Progenitor cell of endocrine pancreas (in vitro differentiated cells): Measurements from ENCODE around the gene LRSAM1. TPM values are rescaled to one million over a fixed set of nuclear protein-coding genes. Genes with fewer than 3 reads are reported as not detected.

ENCODE experiments used
- DNase-seq: peaks from one replicate; pipeline ENCODE4 v3.0.0; 2021; ENCODE audit warnings: low spot score; ENCODE audit not compliant: unreplicated experiment
- H3K27ac Mint-ChIP-seq: 2 replicates; pipeline ENCODE4 v1.8.0; 2021; ENCODE audit warnings: mild to moderate bottlenecking, moderate library complexity, mixed read lengths
- H3K27me3 Mint-ChIP-seq: 2 replicates; pipeline ENCODE4 v1.8.0; 2021; ENCODE audit warnings: mixed read lengths
- H3K36me3 Mint-ChIP-seq: 2 replicates; pipeline ENCODE4 v1.8.0; 2022; ENCODE audit warnings: mixed read lengths; ENCODE audit not compliant: insufficient read depth
- H3K4me1 Mint-ChIP-seq: 2 replicates; pipeline ENCODE4 v1.8.0; 2021; ENCODE audit warnings: low read depth, mixed read lengths
- H3K4me3 Mint-ChIP-seq: 2 replicates; pipeline ENCODE4 v1.8.0; 2021; ENCODE audit warnings: low read depth, mild to moderate bottlenecking, moderate library complexity, mixed read lengths
- H3K9me3 Mint-ChIP-seq: 2 replicates; pipeline ENCODE4 v1.8.0; 2021; ENCODE audit warnings: low read depth, mixed read lengths
- total RNA-seq: library from RNA; stranded (reverse); gene quantifications from 2 replicates; pipeline ENCODE4 v1.2.1, GENCODE V29; 2021
- TF ChIP-seq, protein P1 (sequence below): fragments of 200-600 bp; sonication (generic); IDR thresholded peaks from one replicate; pipeline ENCODE4 v1.5.0; 2021; ENCODE audit warnings: antibody characterized with exemption, mild to moderate bottlenecking; ENCODE audit not compliant: unreplicated experiment

LRSAM1 gene
- total RNA-seq, 1 donor from 2014 or later = 28.5 TPM

DNA sequence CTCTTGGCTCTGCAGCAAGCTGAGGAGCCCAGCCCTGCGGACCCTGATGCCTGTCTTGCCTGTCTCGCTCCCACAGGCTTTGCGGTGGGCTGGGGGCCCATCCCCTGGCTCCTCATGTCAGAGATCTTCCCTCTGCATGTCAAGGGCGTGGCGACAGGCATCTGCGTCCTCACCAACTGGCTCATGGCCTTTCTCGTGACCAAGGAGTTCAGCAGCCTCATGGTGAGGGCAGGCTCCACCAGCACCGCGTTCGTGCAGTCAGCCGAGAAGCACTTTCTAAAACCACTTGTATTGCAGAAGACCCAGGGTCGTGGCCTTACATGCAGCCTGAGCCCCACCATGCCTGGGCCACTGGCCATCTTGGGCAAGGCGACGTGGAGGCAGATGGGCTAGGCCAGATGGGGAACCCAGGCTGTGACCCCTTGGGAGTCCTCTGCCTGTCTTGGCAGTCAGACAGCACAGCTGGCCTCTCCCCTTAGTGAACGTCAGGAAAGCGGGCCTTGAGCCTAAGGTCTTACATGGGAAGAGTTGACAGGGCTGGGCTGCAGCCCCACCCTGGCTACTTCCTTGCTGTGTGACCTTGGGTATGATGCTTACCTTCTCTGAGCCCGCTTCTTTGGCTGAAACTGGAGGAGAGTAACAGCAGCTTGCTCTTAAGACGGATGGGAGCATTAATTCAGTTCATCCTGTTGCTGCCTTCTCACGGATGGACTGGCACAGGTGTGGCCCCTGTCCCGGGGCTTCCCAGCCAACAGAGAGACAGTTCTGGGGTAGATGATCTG, 45.8 kb upstream of the LRSAM1 start:
- Mint-ChIP-seq H3K27ac (no peak overlapping the region), H3K27me3 (no peaks in the 10 kb centered on the region), H3K4me1 (peaks cover 7% of the 10 kb centered on the region), H3K4me3 (no peak overlapping the region), H3K9me3 (no peaks in the 10 kb centered on the region), H3K36me3 (peaks cover 9% of the 10 kb centered on the region)
- TF ChIP-seq, protein P1, sequence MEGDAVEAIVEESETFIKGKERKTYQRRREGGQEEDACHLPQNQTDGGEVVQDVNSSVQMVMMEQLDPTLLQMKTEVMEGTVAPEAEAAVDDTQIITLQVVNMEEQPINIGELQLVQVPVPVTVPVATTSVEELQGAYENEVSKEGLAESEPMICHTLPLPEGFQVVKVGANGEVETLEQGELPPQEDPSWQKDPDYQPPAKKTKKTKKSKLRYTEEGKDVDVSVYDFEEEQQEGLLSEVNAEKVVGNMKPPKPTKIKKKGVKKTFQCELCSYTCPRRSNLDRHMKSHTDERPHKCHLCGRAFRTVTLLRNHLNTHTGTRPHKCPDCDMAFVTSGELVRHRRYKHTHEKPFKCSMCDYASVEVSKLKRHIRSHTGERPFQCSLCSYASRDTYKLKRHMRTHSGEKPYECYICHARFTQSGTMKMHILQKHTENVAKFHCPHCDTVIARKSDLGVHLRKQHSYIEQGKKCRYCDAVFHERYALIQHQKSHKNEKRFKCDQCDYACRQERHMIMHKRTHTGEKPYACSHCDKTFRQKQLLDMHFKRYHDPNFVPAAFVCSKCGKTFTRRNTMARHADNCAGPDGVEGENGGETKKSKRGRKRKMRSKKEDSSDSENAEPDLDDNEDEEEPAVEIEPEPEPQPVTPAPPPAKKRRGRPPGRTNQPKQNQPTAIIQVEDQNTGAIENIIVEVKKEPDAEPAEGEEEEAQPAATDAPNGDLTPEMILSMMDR = no peak
- no peak for DNase-seq

DNA sequence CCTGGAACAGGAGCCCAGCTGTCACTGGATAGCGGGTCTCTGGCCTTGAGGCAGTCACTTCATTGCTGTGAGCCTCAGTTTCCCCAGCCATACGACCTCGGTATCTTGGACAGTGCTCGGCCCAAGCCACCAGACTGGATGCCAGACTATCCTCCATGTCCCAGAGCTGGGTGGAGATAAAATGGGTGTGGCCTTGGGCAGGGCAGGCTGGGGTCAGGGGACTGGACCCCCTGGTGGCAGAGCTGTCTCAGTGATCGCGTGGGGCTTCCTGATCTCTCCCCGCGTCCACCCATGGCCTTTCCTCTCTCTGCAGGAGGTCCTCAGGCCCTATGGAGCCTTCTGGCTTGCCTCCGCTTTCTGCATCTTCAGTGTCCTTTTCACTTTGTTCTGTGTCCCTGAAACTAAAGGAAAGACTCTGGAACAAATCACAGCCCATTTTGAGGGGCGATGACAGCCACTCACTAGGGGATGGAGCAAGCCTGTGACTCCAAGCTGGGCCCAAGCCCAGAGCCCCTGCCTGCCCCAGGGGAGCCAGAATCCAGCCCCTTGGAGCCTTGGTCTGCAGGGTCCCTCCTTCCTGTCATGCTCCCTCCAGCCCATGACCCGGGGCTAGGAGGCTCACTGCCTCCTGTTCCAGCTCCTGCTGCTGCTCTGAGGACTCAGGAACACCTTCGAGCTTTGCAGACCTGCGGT, 44.4 kb upstream of the LRSAM1 start:
- Mint-ChIP-seq H3K36me3 (peaks cover 7% of the 10 kb centered on the region), H3K9me3 (no peaks in the 10 kb centered on the region), H3K27me3 (no peaks in the 10 kb centered on the region), H3K4me1 (peaks cover 7% of the 10 kb centered on the region), H3K27ac (no peak overlapping the region), H3K4me3 (no peak overlapping the region)
- TF ChIP-seq, protein P1 = no peak
- DNase-seq = no peak

DNA sequence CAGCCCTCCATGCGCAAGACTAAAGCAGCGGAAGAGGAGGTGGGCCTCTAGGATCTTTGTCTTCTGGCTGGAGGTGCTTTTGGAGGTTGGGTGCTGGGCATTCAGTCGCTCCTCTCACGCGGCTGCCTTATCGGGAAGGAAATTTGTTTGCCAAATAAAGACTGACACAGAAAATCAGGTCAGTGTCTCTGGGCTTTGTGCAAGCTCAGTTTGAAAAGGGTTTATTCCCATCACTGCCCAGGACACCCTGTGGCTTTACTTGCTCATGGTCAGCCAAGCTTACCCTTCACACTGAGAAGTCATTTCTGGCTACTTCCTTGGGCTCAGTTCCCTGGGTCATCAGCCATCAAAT, 43.8 kb upstream of the LRSAM1 start:
- Mint-ChIP-seq H3K36me3 (peaks cover 5% of the 10 kb centered on the region), H3K9me3 (no peaks in the 10 kb centered on the region), H3K27ac (no peak overlapping the region), H3K4me1 (peaks cover 7% of the 10 kb centered on the region), H3K27me3 (no peaks in the 10 kb centered on the region), H3K4me3 (no peak overlapping the region)
- TF ChIP-seq, protein P1 = no peak
- no peak for DNase-seq

GRCh38 chr9:127411122-127411521, 40.2 kb upstream of the LRSAM1 start:
- no peak for DNase-seq
- Mint-ChIP-seq H3K36me3 (peaks cover 4% of the 10 kb centered on the region), H3K4me3 (no peak overlapping the region), H3K4me1 (peaks cover 7% of the 10 kb centered on the region), H3K9me3 (no peaks in the 10 kb centered on the region), H3K27ac (no peak overlapping the region), H3K27me3 (no peaks in the 10 kb centered on the region)
- TF ChIP-seq, protein P1 = no peak

GRCh38 chr9:127415141-127415540, 36.2 kb upstream of the LRSAM1 start:
- peaks cover 5% of the 10 kb centered on the region for H3K4me1 Mint-ChIP-seq
- TF ChIP-seq, protein P1 = no peak
- H3K4me3 Mint-ChIP-seq = no peak overlapping the region
- no peaks in the 10 kb centered on the region for H3K9me3 Mint-ChIP-seq
- H3K36me3 Mint-ChIP-seq = peaks cover 2% of the 10 kb centered on the region
- no peak for DNase-seq
- H3K27ac Mint-ChIP-seq = peak overlapping the region; percentile 35
- H3K27me3 Mint-ChIP-seq = no peaks in the 10 kb centered on the region
